Renal cortex interstitium (tissue), 15 donors: ENCODE measurements around the gene DOK4. TPM values are rescaled to one million over a fixed set of nuclear protein-coding genes. Genes with fewer than 3 reads are reported as not detected.
A peak's percentile ranks its signal among the peaks of the same experiment; 100 is the strongest.

Source experiments
- DNase-seq, 11 donors: peaks; one replicate each; pipeline ENCODE4 v3.0.0-alpha.2; 2013; ENCODE audit warnings: low read depth in 9 of 11, low spot score in 4 of 11; ENCODE audit errors: extremely low read depth in 1 of 11
- long read RNA-seq, 16 experiments: transcript quantifications; one replicate each; lab custom pipeline, GENCODE V29; 2026
- polyA plus RNA-seq, 3 donors: library from polyadenylated mRNA; unstranded; fragments of 120-200 nt; gene quantifications; one replicate each; pipeline ENCODE4 v1.2.1, GENCODE V29; 2013; ENCODE audit not compliant: insufficient read length in 3 of 3

The DOK4 gene
- 10 to 100 TPM; 26.2 to 36.8 (median 36.6) TPM for polyA plus RNA-seq
- long read RNA-seq, donor 1, partial matches to known transcripts = 0 of 2 reads
- long read RNA-seq, donor 1, other reads (novel, unspliced or antisense) = 0 of 2 reads
- long read RNA-seq, donor 2, partial matches to known transcripts = 0 of 3 reads
- long read RNA-seq, donor 2, other reads (novel, unspliced or antisense) = 0 of 3 reads
- long read RNA-seq, donor 3, transcript DOK4-201 (9 exons, 2,772 nt) = major isoform, 9 of 14 reads
- long read RNA-seq, donor 3, partial matches to known transcripts = 0 of 14 reads
- long read RNA-seq, donor 3, other reads (novel, unspliced or antisense) = 5 of 14 reads
- long read RNA-seq, donor 4, partial matches to known transcripts = 0 of 5 reads
- long read RNA-seq, donor 4, other reads (novel, unspliced or antisense) = 0 of 5 reads
- long read RNA-seq, donor 5 = 0 reads
- long read RNA-seq, donor 6, partial matches to known transcripts = 0 of 4 reads
- long read RNA-seq, donor 6, other reads (novel, unspliced or antisense) = 0 of 4 reads
- long read RNA-seq, donor 7, transcript DOK4-201 (9 exons, 2,772 nt) = major isoform, 8 of 10 reads
- long read RNA-seq, donor 7, partial matches to known transcripts = 0 of 10 reads
- long read RNA-seq, donor 7, other reads (novel, unspliced or antisense) = 0 of 10 reads
- long read RNA-seq, donor 8 = 0 reads
- long read RNA-seq, donor 9, transcript DOK4-201 (9 exons, 2,772 nt) = major isoform, 5 of 10 reads
- long read RNA-seq, donor 9, partial matches to known transcripts = 0 of 10 reads
- long read RNA-seq, donor 9, other reads (novel, unspliced or antisense) = 0 of 10 reads
- long read RNA-seq, donor 10, partial matches to known transcripts = 6 of 51 reads
- long read RNA-seq, donor 10, other reads (novel, unspliced or antisense) = 39 of 51 reads
- long read RNA-seq, donor 11, partial matches to known transcripts = 0 of 7 reads
- long read RNA-seq, donor 11, other reads (novel, unspliced or antisense) = 0 of 7 reads
- long read RNA-seq, donor 12, partial matches to known transcripts = 0 of 2 reads
- long read RNA-seq, donor 12, other reads (novel, unspliced or antisense) = 0 of 2 reads
- long read RNA-seq, donor 13 = 0 reads
- long read RNA-seq, donor 14, transcript DOK4-218 (8 exons, 1,848 nt) = major isoform, 5 of 9 reads
- long read RNA-seq, donor 14, partial matches to known transcripts = 0 of 9 reads
- long read RNA-seq, donor 14, other reads (novel, unspliced or antisense) = 0 of 9 reads
- long read RNA-seq, donor 15, partial matches to known transcripts = 0 of 2 reads
- long read RNA-seq, donor 15, other reads (novel, unspliced or antisense) = 0 of 2 reads
- long read RNA-seq, donor 16, transcript DOK4-210 (7 exons, 2,851 nt) = minor isoform, 5 of 25 reads
- long read RNA-seq, donor 16, transcript DOK4-201 (9 exons, 2,772 nt) = major isoform, 7 of 25 reads
- long read RNA-seq, donor 16, partial matches to known transcripts = 10 of 25 reads
- long read RNA-seq, donor 16, other reads (novel, unspliced or antisense) = 0 of 25 reads

GRCh38 chr16:57485916-57486857 lies at the start of gene DOK4:
TSS of gene DOK4 (minus strand) at chr16:57486493. CDS start at chr16:57479507, 6,986 bp downstream.
- peak in 3 of 11 donors; percentile 65 to 70 (median 67) for DNase-seq

- DNase-seq = peak in 8 of 11 donors; percentile 82 to 90 (median 86)
Measured at GRCh38 chr16:57535680-57536305, 49.5 kb upstream of the DOK4 start.

GRCh38 chr16:57534881-57535658 lies 48.8 kb upstream of the DOK4 start:
- DNase-seq = no peak

- no peak for DNase-seq
Measured at GRCh38 chr16:57534337-57534880, 48.1 kb upstream of the DOK4 start.

GRCh38 chr16:57533431-57534336 lies 47.4 kb upstream of the DOK4 start:
- DNase-seq = no peak

- DNase-seq = no peak
Measured at GRCh38 chr16:57532266-57532625, 46.0 kb upstream of the DOK4 start.

GRCh38 chr16:57531635-57532265 lies 45.5 kb upstream of the DOK4 start:
- no peak for DNase-seq

GRCh38 chr16:57531253-57531575 lies 44.9 kb upstream of the DOK4 start:
- no peak for DNase-seq

GRCh38 chr16:57530522-57531252 lies 44.4 kb upstream of the DOK4 start:
- no peak for DNase-seq

GRCh38 chr16:57530104-57530521 lies 43.8 kb upstream of the DOK4 start:
- DNase-seq = no peak

- no peak for DNase-seq
Measured at GRCh38 chr16:57529391-57530103, 43.3 kb upstream of the DOK4 start.

GRCh38 chr16:57528499-57529390 lies 42.5 kb upstream of the DOK4 start:
- no peak for DNase-seq
